GM10266 (cell line): ENCODE results near the gene MEIS1.

Experiments
- DNase-seq: peaks from one replicate; pipeline ENCODE4 v3.0.0; 2012; ENCODE audit errors: extremely low spot score
- TF ChIP-seq, protein P1 (sequence below): IDR thresholded peaks from 2 replicates; pipeline ENCODE4 v1.5.1; 2012; ENCODE audit warnings: mild to moderate bottlenecking, low read depth; ENCODE audit not compliant: control insufficient read depth, insufficient read depth; ENCODE audit errors: missing control alignments

MEIS1 gene

DNA sequence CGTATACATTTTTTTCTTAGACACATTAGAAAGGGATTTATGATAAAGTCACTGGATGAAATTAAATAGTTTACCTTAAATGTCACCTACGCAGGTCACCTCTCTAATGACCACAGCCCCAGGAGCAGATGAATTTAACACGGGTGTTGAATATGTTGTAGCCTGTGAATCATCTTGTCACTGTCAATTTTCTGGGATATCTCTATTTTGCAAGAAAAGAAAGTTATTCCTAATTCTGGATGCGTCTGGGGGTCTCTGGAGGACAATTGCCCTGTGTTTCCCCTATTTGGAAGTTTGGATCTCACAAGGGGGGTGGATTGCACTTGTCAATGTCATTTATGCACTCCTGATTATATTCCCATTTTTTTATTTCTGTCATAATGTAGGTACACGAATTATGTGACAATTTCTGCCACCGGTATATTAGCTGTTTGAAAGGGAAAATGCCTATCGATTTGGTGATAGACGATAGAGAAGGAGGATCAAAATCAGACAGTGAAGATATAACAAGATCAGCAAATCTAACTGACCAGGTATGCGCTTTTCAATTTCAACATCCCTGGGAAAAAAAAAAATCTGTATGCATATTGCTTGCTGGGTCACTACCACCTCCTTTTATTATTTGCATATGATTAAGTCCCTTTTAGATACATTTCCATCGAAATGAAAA lies 7.7 kb downstream of the MEIS1 start:
- TF ChIP-seq, protein P1, sequence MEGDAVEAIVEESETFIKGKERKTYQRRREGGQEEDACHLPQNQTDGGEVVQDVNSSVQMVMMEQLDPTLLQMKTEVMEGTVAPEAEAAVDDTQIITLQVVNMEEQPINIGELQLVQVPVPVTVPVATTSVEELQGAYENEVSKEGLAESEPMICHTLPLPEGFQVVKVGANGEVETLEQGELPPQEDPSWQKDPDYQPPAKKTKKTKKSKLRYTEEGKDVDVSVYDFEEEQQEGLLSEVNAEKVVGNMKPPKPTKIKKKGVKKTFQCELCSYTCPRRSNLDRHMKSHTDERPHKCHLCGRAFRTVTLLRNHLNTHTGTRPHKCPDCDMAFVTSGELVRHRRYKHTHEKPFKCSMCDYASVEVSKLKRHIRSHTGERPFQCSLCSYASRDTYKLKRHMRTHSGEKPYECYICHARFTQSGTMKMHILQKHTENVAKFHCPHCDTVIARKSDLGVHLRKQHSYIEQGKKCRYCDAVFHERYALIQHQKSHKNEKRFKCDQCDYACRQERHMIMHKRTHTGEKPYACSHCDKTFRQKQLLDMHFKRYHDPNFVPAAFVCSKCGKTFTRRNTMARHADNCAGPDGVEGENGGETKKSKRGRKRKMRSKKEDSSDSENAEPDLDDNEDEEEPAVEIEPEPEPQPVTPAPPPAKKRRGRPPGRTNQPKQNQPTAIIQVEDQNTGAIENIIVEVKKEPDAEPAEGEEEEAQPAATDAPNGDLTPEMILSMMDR, result no peak
- DNase-seq, result no peak

DNA sequence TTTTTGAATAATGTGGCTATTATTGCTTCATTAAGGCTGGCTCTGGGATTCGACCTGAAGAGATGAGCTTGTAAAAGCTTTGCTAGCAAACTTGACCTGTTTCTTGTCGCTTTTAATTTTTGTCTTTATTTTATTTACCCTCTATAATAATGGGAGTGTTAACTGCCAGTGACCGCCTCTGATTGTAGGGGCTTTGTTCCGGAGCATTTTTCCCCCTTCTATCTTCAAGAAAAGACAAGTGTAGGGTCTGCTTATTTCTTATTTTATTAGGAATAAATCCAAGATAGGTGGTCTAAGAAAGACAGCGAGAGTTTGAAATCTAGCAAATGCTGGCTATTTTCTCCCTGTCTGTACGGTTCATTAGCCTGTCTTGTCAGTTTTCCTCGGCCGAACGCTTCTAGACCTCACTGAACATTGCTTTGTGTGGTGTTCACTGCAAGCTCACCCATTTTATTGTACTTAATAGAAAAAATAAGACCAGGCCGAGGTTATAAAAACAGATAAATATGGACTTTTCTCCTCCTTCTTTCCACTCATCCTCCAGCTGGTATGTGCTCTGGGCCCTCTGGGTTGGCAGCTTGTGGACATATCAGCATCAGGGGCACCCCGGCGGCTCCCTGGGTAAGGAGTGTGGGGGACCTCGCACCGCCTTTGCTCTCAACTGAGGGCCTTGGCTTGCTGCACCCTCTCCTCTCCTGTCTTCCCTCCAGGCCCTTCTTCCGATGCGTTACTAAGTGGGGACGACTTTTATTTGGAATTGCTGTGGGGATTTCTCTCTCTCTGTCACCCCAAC lies 8.5 kb downstream of the MEIS1 start:
- TF ChIP-seq, protein P1, result no peak
- no peak for DNase-seq

DNA sequence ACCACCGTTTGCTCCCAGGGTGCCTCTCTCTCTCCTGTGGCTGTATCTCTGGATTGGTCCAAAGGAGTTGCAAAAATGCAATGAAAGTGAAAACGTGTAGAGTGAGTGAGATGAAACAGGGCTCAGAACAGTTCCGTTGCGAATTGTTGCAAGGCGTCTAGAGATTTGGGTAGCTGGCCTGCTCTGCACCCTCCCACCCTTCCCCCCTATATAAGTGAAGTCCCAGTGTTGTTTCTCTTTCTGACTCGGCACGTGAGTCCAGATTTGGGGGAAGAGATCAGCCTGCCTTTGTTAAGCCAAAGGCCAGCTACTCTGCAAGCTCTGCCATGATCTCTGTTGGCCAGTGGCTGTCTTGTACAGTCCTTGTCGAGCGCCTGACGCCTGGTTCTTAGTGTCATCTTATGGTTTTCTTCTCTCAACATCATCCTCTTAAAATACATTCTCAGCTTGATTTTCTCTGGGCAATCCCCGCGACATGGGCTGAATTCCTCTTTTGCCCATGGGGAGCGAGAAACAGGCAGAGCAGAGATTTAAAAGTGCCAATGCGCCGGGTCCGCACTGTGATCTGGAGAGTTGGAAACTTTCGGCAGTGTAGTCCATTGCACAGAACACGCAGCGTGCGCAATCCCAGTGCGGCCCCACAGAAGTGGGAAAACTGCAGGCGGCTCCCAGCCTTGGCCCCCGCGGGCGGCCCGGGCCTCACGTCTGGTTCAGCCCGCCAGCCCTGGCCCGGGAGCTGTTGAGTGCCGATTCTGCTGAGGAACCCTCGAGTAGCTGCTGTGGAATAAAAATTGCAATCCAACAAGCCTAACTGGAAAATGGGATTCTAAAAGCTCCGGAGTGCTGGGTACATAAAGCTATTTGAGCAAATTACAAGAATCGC lies 9.3 kb downstream of the MEIS1 start:
- TF ChIP-seq, protein P1, result no peak
- no peak for DNase-seq

DNA sequence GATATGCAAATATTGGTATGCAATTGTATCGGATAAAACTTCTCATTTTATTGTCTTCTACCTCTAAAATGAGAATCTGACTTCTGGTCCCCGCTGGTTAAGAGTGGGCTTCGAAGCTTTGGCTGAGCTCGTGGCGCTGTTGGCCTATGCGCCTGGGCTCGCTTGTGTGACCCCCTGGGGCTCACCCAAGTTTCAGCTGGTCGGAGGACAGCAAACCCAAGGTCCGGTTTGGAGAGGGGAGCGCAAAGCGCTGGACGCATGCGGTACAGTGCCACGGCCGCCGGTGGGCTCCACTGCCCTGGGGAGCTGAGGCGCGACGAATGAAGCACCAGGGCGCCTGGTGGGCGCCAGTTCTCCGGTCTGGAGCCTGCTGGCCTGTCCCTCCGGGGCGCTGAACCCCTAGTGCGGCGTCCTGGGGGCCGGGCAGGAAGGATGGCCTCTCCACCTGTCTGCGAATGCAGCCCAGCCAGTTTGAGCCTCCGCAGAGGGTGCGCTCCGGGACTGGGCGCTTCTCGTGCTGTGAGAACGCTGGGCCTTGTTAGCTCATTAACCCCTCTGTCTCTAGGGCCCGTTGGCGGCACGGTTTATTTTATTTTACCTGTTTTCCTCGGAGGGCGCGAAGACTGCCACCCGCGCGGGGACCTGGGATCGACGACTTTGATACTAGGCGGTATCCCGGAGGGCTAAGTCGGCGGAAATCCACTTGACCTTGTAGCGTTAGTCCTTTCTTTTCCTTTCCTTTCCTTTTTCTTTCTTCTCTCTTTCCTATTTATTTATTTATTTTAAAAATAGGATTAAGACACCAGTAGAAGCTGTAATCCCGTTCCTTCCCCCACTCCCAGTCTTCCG lies 10.4 kb downstream of the MEIS1 start:
- DNase-seq, result no peak
- TF ChIP-seq, protein P1, result no peak

DNA sequence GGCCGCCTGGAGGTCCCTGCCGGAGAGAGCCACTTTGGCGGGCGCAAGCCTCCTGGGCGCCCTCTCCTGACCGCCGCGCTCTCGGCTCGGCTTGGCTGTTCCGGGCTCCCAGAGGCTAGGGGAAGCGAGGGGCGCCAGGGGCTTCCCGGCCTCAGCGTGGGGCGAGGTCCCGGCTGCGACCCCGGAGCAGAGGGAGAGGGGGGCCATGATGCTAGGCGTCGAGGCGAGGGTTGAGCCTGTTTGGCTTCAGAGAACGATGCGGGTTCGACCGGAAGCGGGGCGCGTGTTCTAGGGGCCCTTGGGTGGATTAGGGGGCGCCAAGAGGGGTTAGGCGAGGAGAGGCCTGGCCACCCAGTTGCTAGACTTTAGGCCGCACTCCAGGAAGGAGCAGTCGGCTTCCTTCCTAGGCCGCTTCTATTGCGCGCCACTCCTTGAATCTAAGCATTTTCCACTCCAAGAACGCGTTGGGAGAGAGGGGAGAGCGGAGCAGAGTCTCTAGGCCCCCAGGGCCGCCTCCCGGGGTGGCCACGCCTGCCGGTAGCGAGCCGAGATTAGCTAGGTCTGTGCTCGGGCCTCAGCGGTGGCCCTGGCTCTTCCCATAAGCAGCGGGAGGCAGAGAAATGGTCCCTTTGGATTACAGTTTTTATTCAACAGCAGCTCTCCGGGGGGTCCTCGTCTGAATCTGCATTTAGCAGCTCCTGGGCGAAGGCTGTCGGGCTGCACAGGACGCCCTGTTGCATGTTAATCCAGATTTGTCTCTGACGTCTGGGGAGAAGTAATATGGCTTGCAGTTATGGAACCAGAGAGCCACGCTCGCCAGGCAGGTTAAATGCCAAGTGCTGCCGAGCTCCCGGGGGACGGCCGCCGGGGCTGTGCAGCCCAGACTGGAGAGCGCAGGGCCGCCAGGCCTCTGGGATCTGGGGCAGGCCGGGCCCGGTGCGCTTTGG lies 11.3 kb downstream of the MEIS1 start:
- TF ChIP-seq, protein P1, result no peak
- DNase-seq, result no peak

DNA sequence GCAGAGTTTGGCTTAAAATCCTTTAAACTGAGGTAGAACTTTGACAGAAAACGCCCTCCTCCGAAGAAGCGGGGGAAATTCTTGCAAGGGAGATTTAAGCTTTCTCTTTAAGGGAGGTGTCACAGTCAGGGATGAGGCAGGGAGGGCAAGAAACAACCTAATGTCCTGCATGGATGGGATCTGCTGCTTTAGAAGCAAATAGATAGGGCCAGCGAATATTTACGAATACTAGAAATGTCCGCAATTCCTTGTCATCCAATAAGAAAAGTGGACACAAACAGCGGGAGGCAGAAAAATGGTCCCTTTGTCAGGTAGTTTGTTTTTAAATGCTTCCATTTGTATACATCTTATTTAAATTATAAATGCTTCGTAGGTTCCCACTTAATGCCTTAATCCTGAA lies 12.0 kb downstream of the MEIS1 start:
- TF ChIP-seq, protein P1, result no peak
- DNase-seq, result no peak
